ENCODE results near the gene FBRSL1.

FBRSL1 gene

DNA sequence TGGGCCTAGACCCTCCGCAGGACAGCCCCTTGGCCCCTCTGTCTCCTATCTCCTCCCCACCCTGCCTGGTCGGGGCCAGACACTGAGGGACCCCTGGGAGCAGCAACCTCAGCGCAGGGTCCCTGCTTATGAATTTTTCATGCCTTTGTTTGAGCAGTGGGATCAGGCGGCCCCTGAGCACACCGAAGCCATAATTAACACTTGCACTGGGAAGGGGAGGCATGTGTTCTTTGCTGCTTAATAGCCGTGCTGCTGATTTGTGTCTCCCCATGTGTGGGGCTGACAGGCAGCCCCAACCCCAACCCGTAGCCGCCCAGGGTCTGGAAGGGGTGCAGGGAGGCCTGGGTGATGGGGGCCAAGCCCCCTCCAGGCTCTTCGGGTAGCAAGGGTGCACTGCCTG, 52.7 kb downstream of the FBRSL1 start:
- DNase-seq (ENCODE audit: low spot score): no peak

DNA sequence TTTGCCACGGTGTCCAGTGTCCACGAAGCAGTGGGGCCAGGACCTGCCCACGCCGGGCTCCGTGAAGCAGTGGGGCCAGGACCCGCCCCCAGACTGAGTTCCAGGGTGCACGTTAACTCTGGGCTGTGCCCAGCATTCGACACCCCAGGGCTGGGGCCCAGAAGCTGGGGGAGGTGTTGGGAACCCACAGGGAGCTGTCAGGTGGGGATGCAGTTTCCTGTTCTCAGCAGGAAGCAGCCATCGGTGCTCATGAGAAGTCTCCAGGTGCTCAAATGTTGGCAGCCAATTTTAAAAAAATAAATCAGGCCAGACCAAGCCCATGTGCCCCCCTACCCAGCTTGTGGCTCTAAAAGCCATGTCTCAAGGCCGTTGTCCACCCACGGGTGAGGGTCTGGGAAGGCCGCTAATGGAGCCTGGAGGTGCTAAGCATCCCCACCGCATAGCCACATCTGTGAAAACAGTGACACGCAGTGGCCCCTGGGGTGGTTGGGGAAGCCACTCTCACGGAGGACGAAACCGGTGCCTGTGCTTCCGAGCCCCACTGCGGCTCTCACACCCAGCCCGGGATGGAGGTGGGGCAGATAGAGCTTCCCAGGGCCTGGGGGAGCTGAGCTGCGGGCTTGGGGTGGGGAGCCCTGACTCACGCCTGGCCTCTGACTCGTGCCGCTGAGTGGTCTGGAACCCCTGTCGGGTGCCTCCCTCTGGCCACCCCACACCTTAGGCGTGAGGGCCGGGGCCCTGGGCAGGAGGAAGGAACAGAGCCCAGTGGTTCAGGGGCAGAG, 53.5 kb downstream of the FBRSL1 start:
- DNase-seq (ENCODE audit: low spot score): no peak

DNA sequence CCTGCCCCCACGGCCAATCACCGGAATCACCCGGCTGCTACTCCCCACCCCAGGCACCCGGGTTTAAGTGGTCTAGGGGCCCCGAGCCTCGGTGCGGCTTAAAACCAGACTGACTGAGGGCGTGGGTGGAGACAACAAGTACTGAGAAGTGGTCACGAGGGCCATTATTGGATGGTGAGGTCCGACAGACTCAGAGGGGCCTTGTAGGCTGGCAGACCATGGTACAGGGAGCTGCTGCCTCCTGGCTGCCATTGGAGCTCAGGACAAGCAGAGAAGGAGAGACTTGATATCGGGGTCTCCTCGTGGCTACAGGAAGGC, 54.1 kb downstream of the FBRSL1 start:
- DNase-seq (ENCODE audit: low spot score): no peak

DNA sequence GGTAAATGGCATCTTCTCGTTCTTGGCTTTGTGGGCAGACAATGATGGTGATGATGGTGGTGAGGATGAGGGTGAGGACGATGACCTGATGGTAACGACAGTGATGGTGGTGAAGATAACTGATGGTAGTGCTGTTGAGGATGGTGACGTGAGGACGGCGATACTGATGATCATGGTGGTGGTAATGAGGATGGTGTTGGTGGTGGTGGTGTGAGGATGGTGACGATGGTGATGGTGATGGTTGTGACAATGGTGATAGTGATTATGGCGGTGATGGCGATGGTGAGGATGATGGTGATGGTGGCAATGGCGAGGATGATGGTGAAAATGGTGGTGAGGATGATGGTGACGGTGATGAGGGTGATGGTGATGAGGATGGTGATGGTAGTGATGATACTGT, 54.5 kb downstream of the FBRSL1 start:
- DNase-seq (ENCODE audit: low spot score): no peak

DNA sequence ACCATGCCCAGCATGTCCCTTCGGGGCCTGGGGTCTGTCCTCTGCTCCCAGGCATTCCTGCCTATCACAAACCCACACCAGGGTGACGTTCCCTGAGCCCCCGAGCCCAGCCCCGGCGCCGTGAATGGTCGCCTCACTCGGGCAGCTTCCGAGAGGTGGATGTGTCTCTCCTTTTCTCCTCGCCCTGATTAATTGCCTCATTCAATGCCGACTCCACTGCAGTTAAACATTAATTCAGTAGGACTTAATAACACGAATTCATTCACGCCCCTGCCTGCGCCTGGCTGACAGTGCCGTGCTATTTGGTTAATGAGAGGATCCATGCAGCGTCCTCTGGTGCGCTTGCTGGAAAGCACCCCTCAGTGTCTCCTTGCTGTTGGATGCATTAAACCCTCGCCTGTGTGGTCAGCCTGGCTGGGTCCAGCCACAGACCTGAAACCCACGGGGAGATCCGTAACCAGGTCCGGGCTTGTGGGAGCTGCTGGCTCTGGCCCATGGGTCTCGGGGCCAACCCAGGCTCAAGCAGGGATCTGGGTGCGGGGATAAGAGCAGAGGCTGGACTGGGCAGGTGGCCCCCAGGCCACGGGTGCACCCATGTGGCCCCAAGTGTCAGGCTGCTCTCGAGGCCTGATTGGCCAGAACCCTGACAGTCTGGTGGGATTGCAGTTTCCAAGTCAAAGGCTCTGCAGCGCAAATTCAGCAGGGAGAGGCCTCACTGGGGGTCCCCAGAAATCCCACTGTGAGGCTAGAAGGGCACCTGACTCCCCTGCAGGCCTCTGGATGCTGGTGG, 55.4 kb downstream of the FBRSL1 start:
- no peak for DNase-seq (ENCODE audit: low spot score)

DNA sequence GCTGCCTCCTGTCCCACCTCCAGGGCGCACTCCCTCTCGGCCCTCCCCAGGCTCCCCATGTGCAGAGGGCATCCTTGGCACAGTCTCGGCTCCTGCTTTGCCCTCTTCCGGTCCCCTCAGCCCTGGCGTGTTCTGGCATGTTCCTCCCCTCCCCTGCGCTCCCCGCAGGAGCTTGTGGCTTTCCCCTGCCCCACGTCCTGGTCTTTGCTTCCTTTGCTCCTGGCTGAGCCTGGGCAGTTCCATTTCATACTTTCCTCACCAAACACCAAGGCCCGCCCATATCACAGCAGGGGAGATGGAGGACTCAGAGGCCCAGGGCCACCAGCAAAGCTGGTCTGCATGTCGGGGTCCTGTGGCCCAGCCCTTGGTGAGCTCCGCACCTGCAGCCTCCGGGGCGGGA, 56.0 kb downstream of the FBRSL1 start:
- no peak for DNase-seq (ENCODE audit: low spot score)

DNA sequence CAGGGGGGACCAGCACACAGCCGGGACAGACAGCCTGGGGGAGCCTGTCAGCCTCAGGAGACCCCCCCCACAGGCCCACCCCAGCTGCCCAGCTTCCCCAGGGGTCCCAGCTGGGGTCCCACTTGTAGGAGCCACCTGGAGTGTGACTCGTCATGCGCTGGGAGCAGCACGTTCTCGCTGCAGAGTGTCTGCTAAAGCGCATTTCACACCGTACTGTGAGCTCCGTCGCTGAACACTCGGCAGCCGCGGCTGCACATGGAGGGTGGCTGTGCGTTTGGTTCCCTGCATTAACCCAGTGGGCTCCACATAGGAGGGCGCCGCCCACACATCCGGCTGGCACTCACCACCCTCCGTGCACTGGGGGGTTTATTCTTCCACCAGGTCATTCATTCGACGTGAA, 56.7 kb downstream of the FBRSL1 start:
- DNase-seq (ENCODE audit: low spot score): no peak

DNA sequence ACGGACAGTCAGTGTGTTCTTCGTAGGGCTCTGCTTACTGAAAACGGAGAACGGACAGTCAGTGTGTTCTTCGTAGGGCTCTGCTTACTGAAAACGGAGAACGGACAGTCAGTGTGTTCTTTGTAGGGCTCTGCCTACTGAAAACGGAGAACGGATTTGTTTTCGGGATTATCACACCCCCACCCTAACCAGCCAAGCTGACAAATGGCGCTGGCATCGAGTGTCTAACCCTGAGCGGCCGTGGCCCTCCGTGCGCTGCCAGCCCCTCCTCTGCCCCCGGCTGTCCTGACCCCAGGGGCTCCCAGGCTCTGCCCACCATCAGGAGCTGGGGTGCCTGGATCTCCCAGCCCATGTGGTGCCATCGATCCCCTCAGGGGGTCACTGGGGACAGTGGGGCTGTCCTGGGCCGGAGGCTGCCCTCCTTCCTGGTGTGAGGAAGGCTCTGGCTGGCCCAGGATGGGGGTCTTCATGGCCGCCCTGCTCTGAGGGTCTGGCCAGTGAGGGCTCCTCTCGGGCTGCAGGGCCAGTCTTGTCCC, 57.3 kb downstream of the FBRSL1 start:
- no peak for DNase-seq (ENCODE audit: low spot score)

DNA sequence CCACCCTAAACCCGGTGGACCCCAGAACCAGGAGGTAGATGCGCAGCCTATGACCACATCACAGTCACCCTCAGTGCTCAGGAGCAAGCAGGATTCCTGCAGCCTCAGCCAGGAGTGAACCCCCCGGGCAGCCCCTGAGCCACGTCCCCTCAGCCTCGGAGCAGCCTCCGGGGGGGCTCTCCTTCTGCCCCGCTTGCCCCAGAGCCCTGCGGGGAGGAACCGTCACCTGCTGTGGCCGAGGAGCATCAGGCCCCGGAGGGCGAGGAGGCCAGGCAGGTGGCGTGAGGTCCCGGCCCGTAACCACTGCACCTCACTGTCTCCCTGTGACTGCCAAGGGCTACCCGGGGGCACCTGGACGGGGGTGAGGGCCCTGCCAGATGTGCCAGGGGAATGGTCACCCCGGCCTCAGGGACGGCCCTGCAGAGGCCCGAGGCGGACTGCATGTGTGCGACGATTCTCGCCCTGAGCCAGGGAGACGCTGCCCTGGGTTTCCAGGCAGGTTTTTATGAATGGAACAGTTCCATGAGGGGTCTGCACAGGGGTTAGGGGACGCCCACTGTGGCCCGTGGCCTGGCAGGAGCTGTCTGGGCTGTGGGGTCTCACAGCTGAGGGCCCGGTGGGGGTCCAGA, 58.6 kb downstream of the FBRSL1 start:
- DNase-seq (ENCODE audit: low spot score): no peak

DNA sequence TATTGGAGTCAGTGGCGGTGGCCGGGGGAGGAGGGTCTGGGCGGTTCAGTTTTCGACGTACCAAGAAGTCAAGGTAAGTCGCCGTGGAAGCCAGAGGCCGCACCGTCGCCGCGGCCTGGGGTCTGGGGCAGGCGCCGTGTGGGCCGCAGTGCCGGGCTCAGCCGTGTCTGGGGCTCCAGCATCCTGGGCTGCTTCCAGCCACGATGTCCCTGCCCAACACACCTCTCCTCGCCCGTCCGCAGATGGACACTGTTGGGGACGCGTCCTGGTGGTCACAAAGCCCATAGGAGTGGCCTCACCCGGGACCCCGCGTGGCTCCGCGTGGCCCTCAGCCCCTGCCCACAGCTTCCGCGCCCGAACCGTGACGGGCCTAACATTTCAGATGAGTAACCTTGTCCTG, 59.1 kb downstream of the FBRSL1 start:
- no peak for DNase-seq (ENCODE audit: low spot score)

DNA sequence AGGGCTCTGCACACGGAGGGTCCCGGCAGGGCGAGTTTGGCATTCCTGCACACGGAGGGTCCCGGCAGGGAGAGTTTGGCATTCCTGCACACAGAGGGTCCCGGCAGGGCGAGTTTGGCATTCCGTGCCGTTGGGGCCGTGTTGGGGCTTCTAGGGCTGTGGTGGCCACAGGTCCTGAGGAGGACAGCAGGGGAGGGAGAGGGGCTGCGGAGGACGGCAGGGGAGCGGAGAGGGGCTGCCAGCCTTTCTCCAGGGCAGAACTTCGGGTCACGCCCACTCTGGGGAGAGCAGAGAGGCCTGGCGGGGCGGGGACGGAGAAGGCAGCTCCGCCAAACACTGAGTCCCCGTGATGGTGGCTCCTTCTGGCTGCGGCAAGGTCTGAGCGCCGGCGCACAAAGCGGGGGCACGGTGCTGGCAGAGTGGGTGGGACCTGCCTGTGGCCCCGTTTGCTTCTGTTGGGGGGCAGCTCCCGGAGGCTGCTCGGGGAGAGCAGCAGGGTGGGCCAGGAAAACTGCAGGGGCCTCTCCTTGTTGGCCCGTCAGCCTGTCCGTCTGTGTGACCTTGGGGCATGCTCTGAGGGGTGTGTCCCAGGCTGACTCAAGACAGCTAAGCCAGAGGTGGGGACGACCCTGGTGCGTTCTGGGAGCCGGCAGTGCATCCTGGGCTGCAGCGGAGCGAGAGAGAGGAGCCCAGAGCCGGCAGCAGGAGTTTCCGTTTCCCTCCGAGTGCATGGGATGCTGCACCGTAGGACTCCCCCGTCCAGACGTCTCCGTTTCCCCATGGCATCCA, 60.3 kb downstream of the FBRSL1 start:
- peak; percentile 85 for DNase-seq (ENCODE audit: low spot score)

DNA sequence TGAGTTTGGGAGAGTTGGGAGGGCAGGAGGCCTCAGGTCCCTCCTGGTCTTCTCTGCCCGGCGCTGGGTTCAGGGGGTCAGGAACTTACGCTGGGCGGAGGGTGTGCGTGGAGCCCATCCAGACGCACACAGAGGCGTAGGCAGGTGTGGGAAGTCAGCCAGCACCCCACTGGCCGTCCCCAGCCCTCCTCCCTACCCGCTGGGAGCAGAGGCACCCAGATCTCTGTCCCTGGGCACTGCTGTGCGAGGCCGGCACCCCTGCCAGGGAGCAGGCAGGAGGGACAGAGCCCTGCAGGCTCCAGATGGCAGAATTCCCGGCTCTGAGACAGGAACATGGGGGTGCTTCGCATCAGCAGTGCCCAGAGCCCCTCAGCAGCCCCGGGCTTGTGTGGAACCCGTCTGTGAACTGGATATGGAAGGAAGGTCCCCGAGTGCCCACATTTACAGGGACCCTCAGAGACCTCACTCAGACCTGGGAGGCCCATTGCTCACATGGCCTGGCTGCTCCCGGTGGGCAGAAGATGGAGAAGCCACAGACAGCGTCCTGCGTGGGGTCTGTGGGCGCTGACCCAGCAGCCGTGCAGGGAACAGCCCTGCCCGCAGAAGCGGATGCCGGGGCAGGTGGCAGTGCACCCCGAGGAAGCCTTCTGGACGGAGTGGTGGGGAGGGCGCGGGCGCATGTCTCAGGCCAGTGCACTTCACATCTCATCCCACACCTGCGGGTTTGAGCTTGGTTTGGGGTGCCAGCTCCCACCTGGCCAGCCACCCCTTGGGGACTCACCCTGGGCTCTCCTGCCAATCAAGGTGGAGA, 61.1 kb downstream of the FBRSL1 start:
- no peak for DNase-seq (ENCODE audit: low spot score)

DNA sequence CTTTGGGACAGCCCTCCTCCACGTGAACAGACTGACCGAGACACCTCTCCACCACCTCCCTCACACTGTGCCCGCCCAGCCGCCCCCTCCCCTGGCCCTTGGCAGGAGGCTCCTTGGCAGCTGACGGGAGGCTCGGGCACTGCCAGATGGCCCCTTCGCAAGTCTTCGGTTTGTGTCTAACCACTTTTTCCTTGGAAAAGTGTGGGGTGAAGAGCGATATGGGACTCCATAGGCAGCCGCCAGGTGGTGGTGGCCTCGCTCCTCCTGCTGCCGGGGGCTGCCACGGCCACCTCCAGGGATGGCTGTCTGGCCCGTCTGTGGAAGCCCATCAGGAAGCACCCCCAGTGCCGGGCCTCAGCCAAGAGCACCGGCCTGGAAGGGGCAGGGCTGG, 61.7 kb downstream of the FBRSL1 start:
- no peak for DNase-seq (ENCODE audit: low spot score)

DNA sequence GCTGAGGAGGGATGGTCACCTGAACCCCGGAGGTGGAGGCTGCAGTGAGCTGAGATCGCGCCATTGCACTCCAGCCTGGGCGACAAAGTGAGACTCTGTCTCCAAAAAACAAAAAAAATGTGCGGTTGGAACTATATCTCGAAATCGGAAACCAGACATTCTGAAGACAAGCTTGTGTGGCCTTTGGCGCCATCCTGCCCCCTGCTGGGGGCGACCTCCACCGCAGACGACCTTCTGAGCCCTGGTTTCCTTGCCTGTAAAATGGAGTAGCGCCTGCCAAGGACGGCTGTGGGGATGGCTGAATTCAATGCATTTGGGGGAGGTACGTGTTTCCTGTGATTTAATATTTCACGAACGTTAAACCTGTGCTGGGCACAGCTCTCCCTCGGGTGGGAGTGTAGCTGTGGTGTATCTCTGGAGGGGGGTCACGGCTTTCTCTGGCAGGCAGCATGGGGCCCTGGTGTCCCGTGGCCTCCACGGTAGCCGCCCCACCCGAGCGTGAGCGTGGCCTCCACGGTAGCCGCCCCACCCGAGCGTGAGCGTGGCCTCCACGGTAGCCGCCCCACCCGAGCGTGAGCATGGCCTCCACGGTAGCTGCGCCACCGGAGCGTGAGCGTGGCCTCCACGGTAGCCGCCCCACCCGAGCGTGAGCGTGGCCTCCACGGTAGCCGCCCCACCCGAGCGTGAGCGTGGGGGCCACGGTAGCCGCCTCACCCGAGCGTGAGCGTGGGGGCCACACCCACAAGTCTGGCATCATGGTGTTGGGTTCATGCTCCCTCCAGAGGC, 65.1 kb downstream of the FBRSL1 start:
- no peak for DNase-seq (ENCODE audit: low spot score)

DNA sequence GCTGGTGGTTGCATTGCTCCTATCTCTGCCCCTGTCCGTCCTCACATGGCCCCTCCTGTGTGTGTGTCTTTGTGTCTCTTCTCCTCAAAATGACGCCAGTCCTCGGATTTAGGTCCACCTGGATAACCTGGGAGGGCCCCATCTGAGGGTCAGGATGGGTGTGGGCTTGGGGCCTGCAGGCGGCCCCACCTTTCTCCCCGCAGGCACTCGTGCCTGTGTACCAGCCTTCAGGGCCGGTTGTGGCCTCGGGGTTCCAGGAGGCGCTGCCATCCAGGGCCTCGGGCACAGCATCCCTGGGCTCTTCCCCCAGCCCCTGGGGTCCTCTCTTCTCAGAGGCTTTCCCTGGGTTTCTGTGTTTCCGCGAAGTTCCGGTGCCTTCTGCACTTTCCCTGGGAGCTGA, 65.7 kb downstream of the FBRSL1 start:
- DNase-seq (ENCODE audit: low spot score): no peak

DNA sequence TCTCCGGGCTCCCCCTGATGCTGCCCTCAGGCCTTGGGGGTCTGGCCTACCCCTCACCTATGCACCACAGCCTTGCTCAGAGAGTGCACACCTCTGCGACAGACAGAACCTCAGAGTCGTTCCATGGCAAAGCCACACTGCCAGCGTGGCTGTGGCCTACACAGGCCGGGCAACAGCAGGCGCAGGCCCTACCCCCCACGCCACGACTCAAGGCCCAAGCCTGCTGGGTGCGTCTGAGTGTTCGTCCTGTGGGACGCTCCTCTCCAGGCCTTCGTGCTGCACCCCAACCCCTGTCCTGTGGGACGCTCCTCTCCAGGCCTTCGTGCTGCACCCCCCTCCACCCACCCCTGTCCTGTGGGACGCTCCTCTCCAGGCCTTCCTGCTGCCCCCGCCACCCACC, 66.3 kb downstream of the FBRSL1 start:
- no peak for DNase-seq (ENCODE audit: low spot score)

DNA sequence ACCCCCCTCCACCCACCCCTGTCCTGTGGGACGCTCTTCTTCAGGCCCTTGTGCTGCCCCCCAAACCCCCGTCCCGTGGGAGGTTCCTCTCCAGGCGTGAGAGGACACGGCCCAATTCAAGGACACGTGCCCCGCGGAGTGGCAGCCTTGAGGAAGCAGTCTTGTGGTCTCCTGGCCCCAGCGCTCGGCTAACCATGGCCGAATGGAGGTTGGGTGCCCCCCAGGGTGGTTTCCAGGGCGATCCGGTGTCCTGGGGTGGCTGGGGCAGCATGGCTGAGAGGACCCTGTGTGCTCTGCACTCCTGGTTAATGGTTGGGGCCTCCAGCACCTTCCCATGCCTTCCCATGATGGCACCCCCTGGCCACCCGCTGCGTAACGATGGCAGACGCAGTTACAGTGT, 66.8 kb downstream of the FBRSL1 start:
- no peak for DNase-seq (ENCODE audit: low spot score)

DNA sequence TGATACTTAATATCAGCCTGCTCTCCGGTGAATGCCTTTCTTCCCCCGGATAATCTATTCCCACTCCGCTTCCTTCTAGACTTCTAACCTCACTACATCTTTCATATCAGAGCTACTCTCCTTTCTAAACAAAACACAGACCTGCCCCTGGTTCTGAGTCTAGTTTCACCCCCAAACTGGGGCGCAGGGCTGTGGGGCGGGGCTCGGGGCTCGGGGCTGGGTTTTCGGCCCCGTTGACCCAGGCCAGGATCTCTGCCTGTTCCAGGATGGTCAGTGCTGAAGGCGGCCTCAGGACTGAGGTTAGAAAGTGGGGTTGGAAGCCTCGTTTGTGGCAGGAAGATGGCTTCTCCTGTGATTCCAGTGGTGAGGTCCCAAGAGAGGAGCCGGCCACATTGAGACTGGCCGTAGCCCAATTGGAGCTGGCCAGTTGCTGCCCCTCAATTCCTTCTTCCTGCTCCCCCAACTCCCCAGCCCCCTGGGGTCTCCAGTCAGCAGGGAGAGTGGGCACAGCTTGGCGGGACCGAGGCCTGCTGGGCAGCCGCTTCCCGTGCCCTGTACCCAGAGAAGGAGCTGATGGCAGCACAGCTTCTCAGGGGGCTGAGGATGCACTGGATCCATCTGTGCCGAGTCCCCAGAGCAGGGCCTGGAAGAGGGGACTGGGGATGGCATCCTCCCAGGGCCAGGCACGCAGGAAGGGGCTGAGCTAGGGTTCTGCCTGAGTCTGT, 67.5 kb downstream of the FBRSL1 start:
- no peak for DNase-seq (ENCODE audit: low spot score)

DNA sequence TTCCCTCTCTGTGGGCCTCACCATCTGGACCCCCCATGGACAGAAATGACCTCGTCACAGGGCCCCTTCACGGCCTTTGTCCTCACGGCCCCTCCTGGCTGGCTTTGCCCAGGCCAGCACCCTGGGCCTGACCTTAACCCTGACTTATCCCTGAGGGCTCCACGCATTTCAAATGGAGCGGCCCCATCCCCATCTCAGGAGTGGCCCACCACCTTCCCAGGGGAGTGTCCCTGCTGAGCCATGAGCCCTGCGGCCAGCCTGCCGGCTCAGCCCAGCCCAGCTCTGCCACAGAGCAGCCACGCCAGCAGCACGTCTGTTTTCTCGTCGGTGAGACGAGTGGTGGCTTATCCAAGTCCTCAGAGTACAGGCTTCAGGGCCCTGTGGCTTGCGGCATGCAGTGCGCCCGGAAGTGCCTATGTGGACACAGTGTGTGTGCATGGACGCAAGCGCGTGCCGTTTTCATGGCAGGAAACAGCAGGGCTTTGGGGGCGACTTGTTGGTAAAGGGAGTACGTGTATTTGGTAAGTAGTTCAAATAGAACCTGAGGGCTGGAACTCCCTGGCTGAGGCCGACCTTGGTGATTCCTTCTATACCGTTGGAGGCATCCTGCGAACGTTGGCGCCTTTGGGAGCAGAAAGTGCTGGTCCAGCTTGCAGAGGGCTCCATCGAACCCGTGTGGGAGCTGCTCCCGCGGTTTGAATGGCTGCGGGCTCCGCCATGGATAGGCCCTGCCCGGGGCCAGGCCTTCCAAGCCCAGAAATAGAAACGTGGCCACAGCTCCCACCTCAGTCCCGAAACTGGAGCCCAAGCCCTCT, 68.3 kb downstream of the FBRSL1 start:
- DNase-seq (ENCODE audit: low spot score): no peak
